Cardiac fibroblast (primary cell): ENCODE measurements around the gene SNAI3.
A peak's percentile ranks its signal among the peaks of the same experiment; 100 is the strongest.

Source experiments
- DNase-seq, 2 donors: peaks; one replicate each; pipeline versions ENCODE4 v3.0.0 to v3.0.0-alpha.2; 2010; ENCODE audit warnings: low read depth in 2 of 2
- H3K4me3 ChIP-seq, 2 donors: replicated peaks in 1 of 2; 1 replicate in 1 of 2; 2 replicates in 1 of 2; pipeline ENCODE4 v1.5.1; 2011; ENCODE audit warnings: low read depth in 2 of 2, low read length in 2 of 2, mild to moderate bottlenecking in 2 of 2, moderate library complexity in 1 of 2
- TF ChIP-seq, protein P1 (sequence below): IDR thresholded peaks from one replicate; pipeline ENCODE4 v1.5.1; 2011; ENCODE audit warnings: low read depth, mild to moderate bottlenecking, low read length, inconsistent platforms

SNAI3 gene

DNA sequence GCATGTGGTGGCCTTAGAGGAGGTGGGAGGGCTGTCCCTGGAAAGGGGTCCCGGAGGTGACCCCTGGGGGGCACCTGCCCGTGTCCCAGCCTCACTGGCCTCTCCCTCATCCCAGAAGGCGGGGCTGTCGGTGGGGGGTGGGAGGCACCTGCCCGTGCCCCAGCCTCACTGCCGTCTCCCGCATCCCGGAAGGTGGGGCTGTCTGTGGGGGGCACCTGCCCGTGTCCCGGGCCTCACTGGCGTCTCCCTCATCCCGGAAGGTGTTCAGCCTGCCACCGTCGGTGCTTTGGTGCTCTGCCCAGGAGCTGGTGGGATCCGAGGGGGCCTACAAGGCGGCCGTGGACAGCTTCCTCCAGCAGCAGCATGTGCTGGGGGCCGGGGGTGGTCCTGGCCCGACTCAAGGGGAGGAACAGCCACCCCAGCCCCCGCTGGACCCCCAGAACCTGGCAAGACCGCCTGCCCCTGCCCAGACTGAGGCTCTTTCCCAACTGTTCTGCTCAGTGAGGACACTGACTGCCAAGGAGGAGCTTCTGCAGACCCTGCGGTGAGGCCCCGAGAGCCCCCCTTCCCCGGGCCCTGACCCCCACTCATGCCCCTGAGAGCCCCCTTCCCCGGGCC is 26.2 kb upstream of the SNAI3 start:
- no peak overlapping the region for H3K4me3 ChIP-seq
- no peak for DNase-seq
- TF ChIP-seq, protein P1, sequence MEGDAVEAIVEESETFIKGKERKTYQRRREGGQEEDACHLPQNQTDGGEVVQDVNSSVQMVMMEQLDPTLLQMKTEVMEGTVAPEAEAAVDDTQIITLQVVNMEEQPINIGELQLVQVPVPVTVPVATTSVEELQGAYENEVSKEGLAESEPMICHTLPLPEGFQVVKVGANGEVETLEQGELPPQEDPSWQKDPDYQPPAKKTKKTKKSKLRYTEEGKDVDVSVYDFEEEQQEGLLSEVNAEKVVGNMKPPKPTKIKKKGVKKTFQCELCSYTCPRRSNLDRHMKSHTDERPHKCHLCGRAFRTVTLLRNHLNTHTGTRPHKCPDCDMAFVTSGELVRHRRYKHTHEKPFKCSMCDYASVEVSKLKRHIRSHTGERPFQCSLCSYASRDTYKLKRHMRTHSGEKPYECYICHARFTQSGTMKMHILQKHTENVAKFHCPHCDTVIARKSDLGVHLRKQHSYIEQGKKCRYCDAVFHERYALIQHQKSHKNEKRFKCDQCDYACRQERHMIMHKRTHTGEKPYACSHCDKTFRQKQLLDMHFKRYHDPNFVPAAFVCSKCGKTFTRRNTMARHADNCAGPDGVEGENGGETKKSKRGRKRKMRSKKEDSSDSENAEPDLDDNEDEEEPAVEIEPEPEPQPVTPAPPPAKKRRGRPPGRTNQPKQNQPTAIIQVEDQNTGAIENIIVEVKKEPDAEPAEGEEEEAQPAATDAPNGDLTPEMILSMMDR = no peak

DNA sequence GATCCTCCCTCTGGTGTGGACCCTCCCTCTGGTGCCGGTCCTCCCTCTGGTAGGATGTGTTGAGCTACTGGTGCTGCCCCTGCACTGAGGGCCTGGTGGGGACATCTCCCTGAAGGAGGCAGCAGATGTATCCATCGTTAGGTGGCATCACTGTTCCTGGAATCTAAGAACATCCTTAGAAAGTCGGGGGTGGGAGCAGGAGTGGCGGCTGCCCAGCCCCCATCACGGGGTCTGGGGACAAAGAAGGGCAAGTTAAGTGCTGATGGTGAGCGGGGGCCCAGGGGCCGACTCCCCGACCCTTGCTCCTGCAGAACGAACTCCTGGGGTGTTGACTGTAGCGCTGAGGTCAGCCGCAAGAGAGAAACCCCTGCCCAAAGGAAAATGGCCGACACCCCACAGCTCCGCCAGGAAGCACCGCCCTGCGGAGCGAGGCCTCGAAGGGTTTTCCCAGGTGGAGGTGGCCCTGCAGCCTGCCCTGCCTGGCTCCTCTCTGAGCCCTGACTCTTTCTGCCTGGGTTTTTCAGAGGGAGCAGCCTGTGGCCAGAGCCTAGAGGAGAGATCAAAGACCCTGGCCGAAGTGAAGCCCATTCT is 25.5 kb upstream of the SNAI3 start:
- no peak for DNase-seq
- no peak overlapping the region for H3K4me3 ChIP-seq
- TF ChIP-seq, protein P1 = no peak

DNA sequence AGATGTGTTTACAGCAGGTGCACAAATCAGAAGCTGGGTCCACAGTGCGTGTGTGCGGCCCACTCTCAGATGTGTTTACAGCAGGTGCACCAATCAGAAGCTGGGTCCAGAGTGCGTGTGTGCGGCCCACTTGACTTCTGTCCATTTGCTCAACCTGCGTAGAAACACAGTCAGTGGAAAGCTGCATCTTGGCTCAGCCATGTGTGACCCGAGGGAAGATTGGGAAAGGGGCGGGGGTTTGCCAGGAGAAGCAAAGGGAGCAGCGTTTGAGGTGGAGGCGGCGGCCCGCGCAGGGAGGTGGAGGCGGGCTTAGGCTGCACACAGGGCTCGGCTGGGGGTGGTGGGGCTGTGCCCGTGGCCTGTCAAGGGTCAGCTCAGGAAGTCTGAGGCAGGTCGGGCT is 24.2 kb upstream of the SNAI3 start:
- no peak for DNase-seq
- no peak overlapping the region for H3K4me3 ChIP-seq
- TF ChIP-seq, protein P1 = no peak

DNA sequence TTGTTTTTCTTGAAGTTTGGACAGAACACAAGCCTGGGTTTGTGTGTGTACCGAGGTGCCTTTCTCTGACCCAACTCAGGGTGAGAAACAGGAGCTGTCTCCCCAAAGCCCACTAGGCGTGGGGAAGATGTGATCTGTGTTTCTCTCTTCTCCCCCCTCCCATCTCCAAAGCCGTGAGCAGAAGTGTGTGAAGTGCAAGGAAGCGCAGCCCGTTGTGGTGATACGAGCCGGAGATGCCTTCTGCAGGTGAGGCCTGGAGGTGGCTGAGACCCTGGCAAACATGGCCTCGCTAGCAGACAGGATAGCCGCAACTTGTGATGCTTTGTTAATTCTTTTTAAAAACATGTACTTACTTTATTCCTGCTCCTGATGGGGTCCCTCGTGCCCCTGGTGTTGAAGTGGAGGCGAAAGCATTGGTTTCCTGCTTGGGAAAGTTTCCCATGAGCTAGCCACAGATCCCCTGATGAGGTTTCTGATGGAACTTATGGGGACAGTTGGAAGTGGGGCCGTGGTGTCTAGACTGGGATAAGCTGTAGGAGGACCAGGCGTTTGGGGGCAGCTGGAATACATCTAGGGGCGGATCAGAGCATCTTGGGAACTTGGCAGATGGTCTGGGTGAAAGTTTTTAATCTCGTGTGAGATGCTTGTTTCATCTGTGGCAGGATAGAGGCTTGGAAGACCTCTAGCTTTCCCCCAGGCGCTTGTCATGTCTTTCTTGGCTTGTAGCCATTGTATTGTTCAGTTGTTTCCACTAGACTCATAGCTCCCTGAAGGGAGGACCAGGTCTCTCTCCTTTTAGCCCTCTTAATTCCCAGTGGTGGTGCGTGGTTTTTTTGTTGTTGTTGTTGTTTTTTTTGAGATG is 20.9 kb upstream of the SNAI3 start:
- no peak for DNase-seq
- peak overlapping the region; percentile 97 to 99 for H3K4me3 ChIP-seq
- TF ChIP-seq, protein P1 = no peak

DNA sequence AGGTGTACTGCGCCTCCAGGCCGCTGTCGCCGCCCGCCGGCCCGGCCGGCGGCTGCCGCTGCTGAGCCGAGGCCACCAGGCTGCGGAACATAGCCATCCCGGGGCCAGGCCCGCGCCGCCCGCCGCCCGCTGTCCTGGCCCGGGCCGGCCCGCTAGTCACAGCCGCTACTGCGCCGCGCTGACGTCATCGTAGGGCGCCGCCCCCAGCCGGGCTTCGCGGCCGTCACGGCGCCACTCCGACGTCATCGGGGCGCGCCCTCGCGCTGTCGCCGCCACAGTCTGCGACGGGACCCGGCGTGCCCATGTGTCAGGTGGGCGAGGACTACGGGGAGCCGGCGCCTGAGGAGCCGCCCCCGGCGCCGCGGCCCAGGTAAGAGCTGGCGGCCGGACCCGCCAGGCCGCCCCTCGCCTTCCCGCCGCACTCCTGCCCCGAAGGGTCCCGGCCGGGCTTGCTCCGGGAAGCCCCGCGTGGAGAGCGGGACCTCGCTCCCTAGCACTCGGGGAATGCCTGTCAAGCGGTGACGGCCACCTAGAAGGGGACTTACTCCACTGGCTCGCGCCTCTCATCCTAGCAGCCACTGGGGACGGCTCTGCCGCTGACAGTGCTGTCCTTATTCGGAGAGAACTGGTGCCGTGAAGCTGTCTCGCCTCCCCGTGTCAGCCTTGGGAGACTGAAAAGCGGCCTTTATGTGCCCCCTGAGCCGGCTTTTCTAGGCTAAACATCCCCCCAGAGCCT is 20.1 kb upstream of the SNAI3 start, which contains the start of the genes CTU2 and RNF166:
CTU2 (plus strand) TSS at position 275 of the 736 bp plus-strand sequence; CDS start at position 303, 28 bp downstream.
RNF166 (minus strand) TSS at position 180 of the 736 bp plus-strand sequence; CDS start at position 97, 83 bp downstream.
- TF ChIP-seq, protein P1 = no peak
- peak within 1 kb of the TSS; percentile 97 to 99 for H3K4me3 ChIP-seq
- DNase-seq = peak; percentile 82 to 85

DNA sequence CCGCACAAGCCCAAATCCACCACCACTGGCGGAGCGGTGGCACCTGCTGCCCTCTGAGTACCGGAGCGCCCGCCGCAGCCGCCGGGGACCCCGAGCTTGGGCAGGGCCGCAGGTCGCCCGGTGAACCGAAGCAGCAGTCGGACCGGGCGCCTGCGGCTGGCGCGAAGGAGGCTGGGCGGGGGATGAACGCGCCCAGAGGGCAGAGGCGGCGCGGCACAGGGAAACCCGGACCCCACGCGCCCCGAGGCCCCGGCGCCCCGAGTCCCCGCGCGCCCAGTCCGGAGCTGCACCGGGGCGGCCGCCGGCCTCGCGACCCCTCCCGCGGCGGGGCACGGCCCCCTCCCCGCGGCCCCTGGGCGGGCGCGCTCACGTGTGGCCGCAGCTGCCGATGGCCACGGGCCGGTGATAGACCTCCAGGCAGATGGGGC is 19.5 kb upstream of the SNAI3 start:
- TF ChIP-seq, protein P1 = no peak
- peak overlapping the region; percentile 56 to 97 for H3K4me3 ChIP-seq
- DNase-seq = no peak
